Cardiac muscle cell (in vitro differentiated cells and primary cell): ENCODE measurements around the gene GSTO2. TPM values are rescaled to one million over a fixed set of nuclear protein-coding genes. Genes with fewer than 3 reads are reported as not detected.

Experiments used
- DNase-seq, 2 donors: peaks; one replicate each; pipeline versions ENCODE4 v3.0.0 to v3.0.0-alpha.2; 2010 to 2017; ENCODE audit warnings: low read depth in 1 of 2, low spot score in 1 of 2
- H3K27ac ChIP-seq: fragments of 200-600 bp; sonication (generic); 2 replicates; pipeline ENCODE4 v1.5.1; 2016
- H3K27me3 ChIP-seq: fragments of 200-600 bp; sonication (generic); 2 replicates; pipeline ENCODE4 v1.6.0; 2016; ENCODE audit warnings: control low read depth
- H3K36me3 ChIP-seq: fragments of 200-600 bp; sonication (generic); 2 replicates; pipeline ENCODE4 v1.5.1; 2016; ENCODE audit warnings: control low read depth
- H3K4me1 ChIP-seq: fragments of 200-600 bp; sonication (generic); 2 replicates; pipeline ENCODE4 v1.8.1; 2017; ENCODE audit warnings: low read depth, mild to moderate bottlenecking, mixed run types
- H3K4me3 ChIP-seq: fragments of 200-600 bp; sonication (generic); 2 replicates; pipeline ENCODE4 v1.5.1; 2016; ENCODE audit warnings: mild to moderate bottlenecking
- H3K9me3 ChIP-seq: fragments of 200-600 bp; sonication (generic); 2 replicates; pipeline ENCODE4 v1.5.1; 2017; ENCODE audit warnings: low read depth, mild to moderate bottlenecking, control low read depth
- polyA plus RNA-seq: library from polyadenylated mRNA; unstranded; fragments of >200 nt; fragmentation: Nextera tagmentation; extraction: Ambion mirVana; gene quantifications from 2 replicates; pipeline ENCODE4 v1.2.1, GENCODE V29; 2016
- total RNA-seq: library from RNA; depleted of rRNA; stranded (reverse); fragments of >200 nt; gene quantifications from 2 replicates; pipeline ENCODE4 v1.2.3, GENCODE V29; 2016
- TF ChIP-seq, protein P1 (sequence below): IDR thresholded peaks from 2 replicates; pipeline ENCODE4 v1.5.1; 2012; ENCODE audit warnings: low read depth, mild to moderate bottlenecking, low read length

The GSTO2 gene
- total and polyA plus RNA-seq, 2 experiments from 2014 or later, result 2.2 to 3.0 TPM

DNA sequence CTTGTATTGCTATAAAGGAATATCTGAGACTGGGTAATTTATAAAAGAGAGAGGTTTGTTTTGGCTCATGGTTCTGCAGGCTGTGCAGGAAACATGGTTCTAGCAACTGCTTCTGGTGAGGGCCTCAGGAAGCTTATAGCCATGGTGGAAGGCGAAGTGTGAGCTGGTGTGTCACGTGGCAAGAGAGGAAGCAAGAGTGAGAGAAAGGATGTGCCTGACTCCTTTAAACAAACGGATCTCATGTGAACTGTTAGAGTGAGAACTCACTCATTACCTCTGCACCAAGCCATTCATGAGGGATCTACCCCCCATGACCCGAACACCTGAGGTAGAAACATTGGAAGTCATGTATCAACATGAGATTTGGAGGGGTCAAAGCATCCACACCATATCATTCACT, 77.0 kb downstream of the GSTO2 start:
- Histone ChIP-seq H3K27me3 (no peaks in the 10 kb centered on the region), H3K4me1 (peaks cover 9% of the 10 kb centered on the region), H3K9me3 (no peaks in the 10 kb centered on the region), H3K4me3 (no peak overlapping the region), H3K36me3 (no peaks in the 10 kb centered on the region), H3K27ac (no peak overlapping the region)
- TF ChIP-seq, protein P1, sequence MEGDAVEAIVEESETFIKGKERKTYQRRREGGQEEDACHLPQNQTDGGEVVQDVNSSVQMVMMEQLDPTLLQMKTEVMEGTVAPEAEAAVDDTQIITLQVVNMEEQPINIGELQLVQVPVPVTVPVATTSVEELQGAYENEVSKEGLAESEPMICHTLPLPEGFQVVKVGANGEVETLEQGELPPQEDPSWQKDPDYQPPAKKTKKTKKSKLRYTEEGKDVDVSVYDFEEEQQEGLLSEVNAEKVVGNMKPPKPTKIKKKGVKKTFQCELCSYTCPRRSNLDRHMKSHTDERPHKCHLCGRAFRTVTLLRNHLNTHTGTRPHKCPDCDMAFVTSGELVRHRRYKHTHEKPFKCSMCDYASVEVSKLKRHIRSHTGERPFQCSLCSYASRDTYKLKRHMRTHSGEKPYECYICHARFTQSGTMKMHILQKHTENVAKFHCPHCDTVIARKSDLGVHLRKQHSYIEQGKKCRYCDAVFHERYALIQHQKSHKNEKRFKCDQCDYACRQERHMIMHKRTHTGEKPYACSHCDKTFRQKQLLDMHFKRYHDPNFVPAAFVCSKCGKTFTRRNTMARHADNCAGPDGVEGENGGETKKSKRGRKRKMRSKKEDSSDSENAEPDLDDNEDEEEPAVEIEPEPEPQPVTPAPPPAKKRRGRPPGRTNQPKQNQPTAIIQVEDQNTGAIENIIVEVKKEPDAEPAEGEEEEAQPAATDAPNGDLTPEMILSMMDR, result no peak
- DNase-seq, result no peak

DNA sequence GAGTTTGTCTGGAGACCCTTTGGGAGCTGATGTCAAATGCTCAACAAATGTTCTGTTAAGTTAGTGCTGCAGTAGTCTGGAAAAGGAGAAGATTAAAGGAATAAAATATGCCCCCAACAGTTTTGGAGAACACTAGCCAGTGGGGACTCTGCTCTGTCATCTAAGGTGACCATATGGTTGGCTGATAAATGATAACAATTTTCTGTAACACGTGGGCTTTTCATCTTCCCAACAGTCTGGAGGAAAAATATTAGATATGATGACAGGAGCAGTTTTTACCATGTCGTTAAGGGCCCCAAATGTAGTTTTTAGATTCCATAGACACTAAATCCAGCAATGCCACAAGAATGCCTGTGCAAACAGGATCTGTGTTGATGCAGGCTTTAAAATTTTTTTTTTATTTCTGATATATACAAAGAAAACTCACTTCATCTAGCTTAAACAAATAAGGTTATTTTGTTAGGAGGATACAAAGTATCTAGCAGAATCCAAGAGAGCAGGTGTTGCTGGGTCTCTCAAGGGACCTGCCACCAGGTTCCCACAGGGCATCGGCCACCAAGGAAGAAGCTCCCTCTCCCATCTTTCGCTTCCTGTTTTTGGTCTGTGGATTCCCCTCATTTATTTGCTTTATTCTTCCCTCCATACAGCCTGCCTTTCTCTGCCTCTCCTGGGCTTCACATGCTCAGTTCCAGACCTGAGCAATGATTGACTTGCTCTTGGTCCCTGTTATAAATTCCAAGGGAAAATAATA, 78.5 kb downstream of the GSTO2 start:
- Histone ChIP-seq H3K9me3 (no peaks in the 10 kb centered on the region), H3K36me3 (no peaks in the 10 kb centered on the region), H3K4me1 (peaks cover 9% of the 10 kb centered on the region), H3K27me3 (no peaks in the 10 kb centered on the region), H3K27ac (no peak overlapping the region), H3K4me3 (no peak overlapping the region)
- DNase-seq, result no peak
- TF ChIP-seq, protein P1, result no peak

DNA sequence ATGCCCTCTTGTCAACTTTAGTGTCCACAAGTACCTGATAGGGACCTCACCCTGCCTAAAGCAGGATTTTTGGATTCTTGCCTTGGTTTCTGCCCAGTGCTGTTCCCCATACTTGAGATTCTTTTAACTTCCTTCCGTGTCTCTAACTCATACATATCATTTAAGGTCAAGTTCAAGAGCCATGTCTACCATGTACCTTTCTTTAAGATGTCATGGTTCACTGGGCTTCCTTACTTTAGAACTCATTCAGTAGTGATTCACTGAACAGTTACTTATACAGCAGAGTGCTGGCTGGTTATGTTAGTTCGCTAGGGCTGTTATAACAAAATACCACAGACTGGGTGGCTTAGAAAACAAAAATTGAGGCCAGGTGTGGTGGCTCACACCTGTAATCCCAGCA, 79.6 kb downstream of the GSTO2 start:
- H3K4me3 ChIP-seq, result no peak overlapping the region
- H3K27ac ChIP-seq, result no peak overlapping the region
- no peaks in the 10 kb centered on the region for H3K4me1 ChIP-seq
- DNase-seq, result no peak
- H3K9me3 ChIP-seq, result no peaks in the 10 kb centered on the region
- no peaks in the 10 kb centered on the region for H3K27me3 ChIP-seq
- no peaks in the 10 kb centered on the region for H3K36me3 ChIP-seq
- TF ChIP-seq, protein P1, result no peak

DNA sequence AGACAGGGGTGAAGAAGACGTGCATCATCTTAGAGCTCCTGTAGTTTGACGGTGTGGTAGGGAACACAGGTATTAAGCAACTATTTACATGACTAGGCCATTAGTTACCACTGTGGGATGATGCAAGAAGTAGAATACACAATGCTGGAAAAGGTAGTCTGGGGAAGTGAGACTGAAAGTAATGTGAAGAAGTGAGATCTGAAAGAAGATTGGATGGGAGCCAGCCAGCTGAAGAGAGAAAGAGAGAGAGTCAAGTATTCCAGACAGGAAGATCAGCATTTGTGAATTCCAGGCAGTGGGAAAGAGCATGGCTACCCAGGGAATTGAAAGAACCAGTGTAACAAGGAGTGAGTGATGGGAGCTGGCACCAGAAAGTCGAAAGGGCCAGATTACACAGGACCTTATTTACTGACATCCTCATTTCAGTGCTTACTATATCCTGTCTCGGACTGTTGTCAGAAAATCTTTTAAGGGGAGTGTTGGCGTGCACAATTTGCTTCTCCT, 80.7 kb downstream of the GSTO2 start:
- Histone ChIP-seq H3K27me3 (no peaks in the 10 kb centered on the region), H3K9me3 (no peaks in the 10 kb centered on the region), H3K4me3 (no peak overlapping the region), H3K36me3 (no peaks in the 10 kb centered on the region), H3K4me1 (no peaks in the 10 kb centered on the region), H3K27ac (no peak overlapping the region)
- DNase-seq, result peak in 1 of 2 donors; percentile 81
- TF ChIP-seq, protein P1, result no peak

DNA sequence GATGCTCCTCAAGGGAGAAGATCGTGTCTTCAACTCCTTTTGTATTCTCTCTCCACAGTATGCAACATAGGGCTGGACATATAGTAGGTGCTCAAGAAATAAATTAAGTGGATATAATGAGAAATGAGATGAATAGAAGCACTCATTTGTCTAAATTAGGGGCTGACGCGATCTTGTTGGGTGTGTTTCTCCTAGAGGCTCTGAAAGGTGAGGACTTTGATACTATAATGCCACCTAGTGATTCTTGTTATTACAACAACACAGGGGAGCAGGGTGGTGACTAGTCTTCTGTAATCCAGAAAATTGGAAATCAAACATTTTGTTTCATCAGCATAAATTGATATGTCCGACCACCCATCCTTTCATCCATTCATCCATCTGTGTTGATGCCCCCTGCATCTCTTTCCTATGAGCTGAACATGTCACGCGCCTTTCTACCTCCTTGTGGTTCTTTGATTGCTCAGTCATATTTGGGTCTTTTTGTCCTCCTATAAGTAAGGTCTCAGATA, 81.2 kb downstream of the GSTO2 start:
- DNase-seq, result peak; percentile 68 to 83
- H3K4me1 ChIP-seq, result no peaks in the 10 kb centered on the region
- TF ChIP-seq, protein P1, result peak; percentile 62
- H3K9me3 ChIP-seq, result no peaks in the 10 kb centered on the region
- H3K4me3 ChIP-seq, result no peak overlapping the region
- H3K27ac ChIP-seq, result no peak overlapping the region
- H3K27me3 ChIP-seq, result no peaks in the 10 kb centered on the region
- H3K36me3 ChIP-seq, result no peaks in the 10 kb centered on the region
